Measurements from ENCODE around the gene CELF1.

Gene CELF1

DNA sequence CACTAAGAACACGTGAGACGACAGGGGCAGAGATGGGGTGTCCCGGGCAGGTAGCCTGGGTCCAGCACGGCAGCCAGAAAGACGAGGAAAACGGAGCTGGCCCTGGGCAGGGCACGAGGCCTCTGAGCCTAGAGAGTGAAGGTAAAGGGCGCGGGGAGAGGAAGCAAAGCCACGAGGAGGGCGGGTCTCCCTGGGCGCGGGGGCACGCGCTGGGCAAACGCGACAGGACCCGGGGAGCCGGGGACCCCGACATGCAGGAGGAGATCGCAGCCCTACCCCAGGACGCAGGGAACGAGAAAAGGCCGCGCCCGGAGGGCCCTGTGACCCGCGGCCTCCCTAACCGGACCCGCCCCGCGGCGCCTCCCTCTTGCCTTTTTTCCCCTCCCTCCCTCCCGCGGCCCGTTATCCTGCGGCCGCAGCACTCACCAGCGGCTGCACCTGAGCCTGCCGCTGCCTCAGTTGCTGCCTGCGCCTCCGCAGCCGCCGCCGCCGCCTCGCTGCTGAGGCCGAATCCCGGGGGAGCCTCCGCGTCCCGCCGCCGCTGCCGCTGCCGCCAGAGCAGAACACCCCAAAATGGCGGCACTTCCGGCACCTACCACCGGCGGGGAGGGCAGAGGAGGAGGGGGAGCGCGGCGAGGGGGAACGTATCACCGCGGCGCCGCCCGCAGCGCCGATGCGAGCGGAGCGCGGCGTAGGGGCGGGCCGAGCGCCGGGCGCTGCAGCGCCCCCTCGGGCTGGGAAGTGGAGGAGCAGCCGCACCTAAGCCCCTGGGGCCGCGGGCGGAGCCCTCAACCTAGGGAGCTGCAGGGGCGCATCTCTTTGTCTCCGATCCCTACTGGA is at the start of gene CELF1:
TSS of gene CELF1 (minus strand) at position 567 of the 840 bp plus-strand sequence. CDS start 53,609 bp downstream, outside the sequence.
- Histone ChIP-seq H3K4me2 (ENCODE audit: low read depth, low read length, poor library complexity, severe bottlenecking) (peak within 1 kb of the TSS; percentile 93), H3K36me3 (ENCODE audit: low read length) (no peaks in the 10 kb centered on the region), H3K9ac (ENCODE audit: low read length) (peak within 1 kb of the TSS; percentile 93), H3K9me2 (replicated peaks; ENCODE audit: insufficient read depth, low read length) (no peaks in the 10 kb centered on the region), H3K27me3 (ENCODE audit: low read length) (no peaks in the 10 kb centered on the region), H3F3A (ENCODE audit: insufficient read depth) (0 out of 2 replicates have a peak, but pooled peaks cover 8% of the 10 kb centered on the region), H3K79me2 (ENCODE audit: insufficient read depth, low read length) (peaks cover 51% of the 10 kb centered on the region), H3K27ac (ENCODE audit: low read depth, low read length) (peak within 1 kb of the TSS; percentile 70), H4K20me1 (ENCODE audit: low read depth, low read length) (peaks cover 10% of the 10 kb centered on the region), H3K9me3 (ENCODE audit: insufficient read depth, low read length) (no peaks in the 10 kb centered on the region), H3K4me3 (ENCODE audit: insufficient read depth, low read length, poor library complexity, severe bottlenecking) (peak within 1 kb of the TSS; percentile 77), H2AFZ (ENCODE audit: low read depth, low read length, severe bottlenecking) (peak within 1 kb of the TSS; percentile 91)
- TF ChIP-seq EZH2phosphoT487 (conservative IDR thresholded peaks at IDR 0.05; ENCODE audit: low read length) = no peak
- TF ChIP-seq, protein P1, sequence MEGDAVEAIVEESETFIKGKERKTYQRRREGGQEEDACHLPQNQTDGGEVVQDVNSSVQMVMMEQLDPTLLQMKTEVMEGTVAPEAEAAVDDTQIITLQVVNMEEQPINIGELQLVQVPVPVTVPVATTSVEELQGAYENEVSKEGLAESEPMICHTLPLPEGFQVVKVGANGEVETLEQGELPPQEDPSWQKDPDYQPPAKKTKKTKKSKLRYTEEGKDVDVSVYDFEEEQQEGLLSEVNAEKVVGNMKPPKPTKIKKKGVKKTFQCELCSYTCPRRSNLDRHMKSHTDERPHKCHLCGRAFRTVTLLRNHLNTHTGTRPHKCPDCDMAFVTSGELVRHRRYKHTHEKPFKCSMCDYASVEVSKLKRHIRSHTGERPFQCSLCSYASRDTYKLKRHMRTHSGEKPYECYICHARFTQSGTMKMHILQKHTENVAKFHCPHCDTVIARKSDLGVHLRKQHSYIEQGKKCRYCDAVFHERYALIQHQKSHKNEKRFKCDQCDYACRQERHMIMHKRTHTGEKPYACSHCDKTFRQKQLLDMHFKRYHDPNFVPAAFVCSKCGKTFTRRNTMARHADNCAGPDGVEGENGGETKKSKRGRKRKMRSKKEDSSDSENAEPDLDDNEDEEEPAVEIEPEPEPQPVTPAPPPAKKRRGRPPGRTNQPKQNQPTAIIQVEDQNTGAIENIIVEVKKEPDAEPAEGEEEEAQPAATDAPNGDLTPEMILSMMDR (IDR thresholded peaks at IDR 0.05; ENCODE audit: insufficient read depth, low read length, poor library complexity, severe bottlenecking) = peak; percentile 83

DNA sequence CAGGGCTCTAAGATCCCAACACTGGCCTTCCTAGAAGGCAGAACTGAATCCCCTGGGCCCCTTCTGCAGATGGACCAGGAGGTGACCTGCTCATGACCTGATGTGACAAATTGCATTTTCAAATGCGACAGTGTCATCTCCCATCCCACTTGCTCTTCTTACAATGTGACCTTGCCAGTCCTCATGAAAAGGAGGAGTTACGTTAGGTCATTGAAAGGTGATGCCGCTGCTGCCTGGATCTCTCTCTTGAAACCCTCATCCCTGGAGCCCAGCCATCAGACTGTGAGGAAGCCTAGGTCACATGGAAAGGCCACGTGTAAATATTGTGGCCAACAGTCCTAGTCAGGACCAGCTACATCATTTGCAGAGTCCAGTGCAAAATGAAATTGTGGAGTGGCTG is 47.0 kb upstream of the CELF1 start:
- no peaks in the 10 kb centered on the region for H3F3A ChIP-seq (ENCODE audit: insufficient read depth)
- no peaks in the 10 kb centered on the region for H3K36me3 ChIP-seq (ENCODE audit: low read length)

DNA sequence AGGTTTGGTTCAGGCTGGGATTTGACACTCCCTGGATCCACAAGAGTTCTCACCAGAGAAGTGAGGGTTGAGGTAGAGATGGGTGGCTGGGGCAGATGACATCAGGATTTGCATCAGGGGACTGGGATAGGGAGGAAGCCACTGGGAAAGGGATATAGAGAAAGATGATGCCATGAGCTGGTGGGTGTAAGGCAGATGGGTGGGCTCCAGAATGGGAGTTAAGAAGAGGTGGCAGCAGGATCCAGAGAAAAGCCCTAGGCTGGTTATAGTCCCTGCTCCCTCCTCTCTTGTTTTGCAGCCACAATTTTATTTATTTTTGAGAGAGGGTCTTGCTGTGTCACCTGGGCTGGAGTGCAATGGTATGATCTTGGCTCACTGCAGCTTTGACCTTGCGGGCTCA is 43.0 kb upstream of the CELF1 start:
- Histone ChIP-seq H3K79me2 (ENCODE audit: insufficient read depth, low read length) (no peaks in the 10 kb centered on the region), H3K27me3 (ENCODE audit: low read length) (no peaks in the 10 kb centered on the region), H3F3A (ENCODE audit: insufficient read depth) (no peaks in the 10 kb centered on the region), H3K27ac (ENCODE audit: low read depth, low read length) (no peak overlapping the region), H3K9me3 (ENCODE audit: insufficient read depth, low read length) (no peaks in the 10 kb centered on the region), H3K36me3 (ENCODE audit: low read length) (no peaks in the 10 kb centered on the region), H2AFZ (ENCODE audit: low read depth, low read length, severe bottlenecking) (no peak overlapping the region), H3K4me2 (ENCODE audit: low read depth, low read length, poor library complexity, severe bottlenecking) (no peak overlapping the region), H3K9ac (ENCODE audit: low read length) (no peak overlapping the region), H3K9me2 (replicated peaks; ENCODE audit: insufficient read depth, low read length) (no peaks in the 10 kb centered on the region), H3K4me3 (ENCODE audit: insufficient read depth, low read length, poor library complexity, severe bottlenecking) (no peak overlapping the region), H4K20me1 (ENCODE audit: low read depth, low read length) (no peaks in the 10 kb centered on the region)
- TF ChIP-seq EZH2phosphoT487 (conservative IDR thresholded peaks at IDR 0.05; ENCODE audit: low read length) = no peak
- TF ChIP-seq, protein P1 (IDR thresholded peaks at IDR 0.05; ENCODE audit: insufficient read depth, low read length, poor library complexity, severe bottlenecking) = no peak

More for the DNA sequence above, 47.0 kb upstream of the CELF1 start:
- Histone ChIP-seq H3K9me2 (replicated peaks; ENCODE audit: insufficient read depth, low read length) (no peaks in the 10 kb centered on the region), H3K79me2 (ENCODE audit: insufficient read depth, low read length) (no peaks in the 10 kb centered on the region), H3K27me3 (ENCODE audit: low read length) (no peaks in the 10 kb centered on the region), H2AFZ (ENCODE audit: low read depth, low read length, severe bottlenecking) (no peak overlapping the region), H4K20me1 (ENCODE audit: low read depth, low read length) (no peaks in the 10 kb centered on the region), H3K9me3 (ENCODE audit: insufficient read depth, low read length) (no peaks in the 10 kb centered on the region), H3K9ac (ENCODE audit: low read length) (no peak overlapping the region), H3K4me2 (ENCODE audit: low read depth, low read length, poor library complexity, severe bottlenecking) (no peak overlapping the region), H3K4me3 (ENCODE audit: insufficient read depth, low read length, poor library complexity, severe bottlenecking) (no peak overlapping the region), H3K27ac (ENCODE audit: low read depth, low read length) (no peak overlapping the region)
- no peak for TF ChIP-seq EZH2phosphoT487 (conservative IDR thresholded peaks at IDR 0.05; ENCODE audit: low read length)
- TF ChIP-seq, protein P1 (IDR thresholded peaks at IDR 0.05; ENCODE audit: insufficient read depth, low read length, poor library complexity, severe bottlenecking) = no peak
